ENCODE data around the gene ANKRD13A.

DNA sequence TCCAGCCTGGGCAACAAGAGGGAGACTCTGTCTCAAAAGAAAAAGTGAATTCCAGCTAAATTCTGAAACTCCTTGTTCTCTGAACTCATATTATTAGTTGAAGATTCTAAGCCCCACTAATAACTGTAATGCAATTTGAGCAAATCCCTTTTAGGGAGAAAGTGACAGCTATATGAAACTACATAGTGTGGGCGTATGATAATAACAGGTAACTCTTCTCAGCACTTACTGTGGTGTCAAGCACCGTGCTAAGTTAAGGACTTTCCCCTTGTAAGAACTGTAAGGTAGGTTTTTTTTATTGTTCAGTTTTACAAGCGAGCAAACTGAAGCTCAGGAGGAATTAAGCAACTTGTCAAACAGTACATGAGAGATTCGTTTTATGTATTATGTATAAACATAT is 5.4 kb downstream of the ANKRD13A start:
- no peak for TF ChIP-seq POLR2A (IDR thresholded peaks at IDR 0.05)
- TF ChIP-seq, protein P1, sequence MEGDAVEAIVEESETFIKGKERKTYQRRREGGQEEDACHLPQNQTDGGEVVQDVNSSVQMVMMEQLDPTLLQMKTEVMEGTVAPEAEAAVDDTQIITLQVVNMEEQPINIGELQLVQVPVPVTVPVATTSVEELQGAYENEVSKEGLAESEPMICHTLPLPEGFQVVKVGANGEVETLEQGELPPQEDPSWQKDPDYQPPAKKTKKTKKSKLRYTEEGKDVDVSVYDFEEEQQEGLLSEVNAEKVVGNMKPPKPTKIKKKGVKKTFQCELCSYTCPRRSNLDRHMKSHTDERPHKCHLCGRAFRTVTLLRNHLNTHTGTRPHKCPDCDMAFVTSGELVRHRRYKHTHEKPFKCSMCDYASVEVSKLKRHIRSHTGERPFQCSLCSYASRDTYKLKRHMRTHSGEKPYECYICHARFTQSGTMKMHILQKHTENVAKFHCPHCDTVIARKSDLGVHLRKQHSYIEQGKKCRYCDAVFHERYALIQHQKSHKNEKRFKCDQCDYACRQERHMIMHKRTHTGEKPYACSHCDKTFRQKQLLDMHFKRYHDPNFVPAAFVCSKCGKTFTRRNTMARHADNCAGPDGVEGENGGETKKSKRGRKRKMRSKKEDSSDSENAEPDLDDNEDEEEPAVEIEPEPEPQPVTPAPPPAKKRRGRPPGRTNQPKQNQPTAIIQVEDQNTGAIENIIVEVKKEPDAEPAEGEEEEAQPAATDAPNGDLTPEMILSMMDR (IDR thresholded peaks at IDR 0.05): no peak
